Esophagus muscularis mucosa (tissue), 4 donors: ENCODE measurements around the gene OR10J1.

Experiments
- CTCF ChIP-seq, 3 experiments: fragments of 200-600 bp in 2 of 3; fragments of 450-650 bp in 1 of 3; sonication (generic) in 2 of 3; IDR thresholded peaks; one replicate each; pipeline ENCODE4 v1.5.1; 2017 to 2019; ENCODE audit warnings: antibody characterized with exemption in 3 of 3, mild to moderate bottlenecking in 2 of 3, moderate library complexity in 1 of 3
- EP300 ChIP-seq: sonication (generic); formaldehyde crosslinking; IDR thresholded peaks from one replicate; pipeline ENCODE4 v1.6.1; 2017; ENCODE audit warnings: antibody characterized with exemption
- POLR2A ChIP-seq: fragments of 450-650 bp; IDR thresholded peaks from one replicate; pipeline ENCODE4 v1.6.1; 2017; ENCODE audit warnings: antibody characterized with exemption, moderate library complexity, mild to moderate bottlenecking, low read depth
- POLR2AphosphoS5 ChIP-seq, 2 donors: sonication (generic); formaldehyde crosslinking; IDR thresholded peaks; one replicate each; pipeline ENCODE4 v1.6.1; 2017; ENCODE audit warnings: antibody characterized with exemption in 2 of 2

GRCh38 chr1:159473335-159473734, 33.8 kb downstream of the OR10J1 start:
- no peak for TF ChIP-seq EP300
- no peak for TF ChIP-seq POLR2AphosphoS5 (IDR thresholded peaks at IDR 0.05)
- no peak for TF ChIP-seq POLR2A
- TF ChIP-seq CTCF (IDR thresholded peaks at IDR 0.05), result no peak
